Ecto neural progenitor cell (in vitro differentiated cells): ENCODE results near the gene BCL7C.
A peak's percentile ranks its signal among the peaks of the same experiment; 100 is the strongest.
"Not testable (repeated sequence)": the region's sequence is repeated elsewhere in the genome, so short reads cannot be mapped to it uniquely, and the experiment has no call there.

Source experiments
- DNase-seq: peaks from one replicate; pipeline ENCODE4 v3.0.0-alpha.2; 2018; ENCODE audit warnings: low spot score

BCL7C gene

GRCh38 chr16:30894540-30895368 lies 877 bp upstream of the BCL7C start:
- DNase-seq = no peak

DNA sequence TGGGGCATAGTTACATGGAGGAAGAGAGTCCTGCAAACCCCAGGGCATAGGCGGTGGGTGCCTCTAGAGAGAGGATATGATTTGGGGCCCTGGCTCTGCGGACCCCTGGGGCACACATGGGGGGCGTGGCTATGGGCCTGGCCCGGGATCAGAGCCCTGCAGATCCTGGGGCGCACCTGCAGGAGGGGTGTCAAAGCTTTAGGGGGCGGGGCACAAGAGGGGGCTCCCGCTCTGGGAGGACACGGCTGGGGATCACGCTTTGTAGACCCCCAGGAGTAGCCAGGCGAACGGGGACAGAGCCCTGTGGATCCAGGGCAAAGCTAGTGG lies 497 bp downstream of the BCL7C start:
- no peak for DNase-seq

GRCh38 chr16:30892670-30893416 lies 1.0 kb downstream of the BCL7C start:
- no peak for DNase-seq

GRCh38 chr16:30891043-30891823 lies 2.6 kb downstream of the BCL7C start:
- DNase-seq = not testable (repeated sequence)

DNA sequence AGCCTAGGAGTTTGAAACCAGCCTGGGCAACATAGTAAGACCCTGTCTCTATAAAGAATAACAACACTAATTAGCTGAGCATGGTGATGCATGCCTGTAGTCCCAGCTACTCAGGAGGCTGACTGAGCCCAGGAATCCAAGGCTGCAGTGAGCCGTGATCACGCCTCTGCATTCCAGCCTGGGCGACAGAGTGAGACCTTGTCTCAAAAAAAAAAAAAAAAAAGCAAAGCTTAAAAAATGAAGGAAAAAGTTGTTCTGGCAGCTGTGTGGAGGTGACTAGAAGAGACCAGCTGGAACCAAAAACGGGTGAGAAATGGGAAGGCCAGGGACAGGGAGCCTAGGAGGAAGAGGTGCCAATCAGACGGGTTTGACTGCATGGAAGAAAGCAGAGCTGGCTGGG lies 4.2 kb downstream of the BCL7C start:
- no peak for DNase-seq

- no peak for DNase-seq
Observed at GRCh38 chr16:30888856-30889499, 4.9 kb downstream of the BCL7C start.

DNA sequence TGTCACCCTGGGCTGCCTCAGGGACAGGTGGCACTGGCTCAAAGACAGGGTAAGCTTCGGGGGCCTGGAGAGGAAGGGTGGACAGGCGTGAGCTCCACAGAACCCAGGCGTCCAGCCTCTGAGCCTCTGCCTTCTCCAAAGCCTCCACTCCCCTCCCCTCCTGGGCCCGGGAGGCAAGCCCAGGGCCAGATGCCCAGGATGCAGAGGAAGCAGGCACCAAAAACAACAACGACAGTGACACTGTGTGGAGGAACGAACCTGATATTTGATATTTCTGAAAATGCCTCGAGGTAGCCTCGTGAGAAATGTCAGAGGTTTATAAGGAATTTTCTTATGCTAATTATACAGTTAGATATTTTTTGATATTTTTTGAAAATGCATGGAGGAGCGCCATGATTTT lies 6.0 kb downstream of the BCL7C start:
- no peak for DNase-seq

- DNase-seq = no peak
Observed at GRCh38 chr16:30886145-30886544, 7.7 kb downstream of the BCL7C start.

GRCh38 chr16:30885196-30885595 lies 8.7 kb downstream of the BCL7C start:
- no peak for DNase-seq

DNA sequence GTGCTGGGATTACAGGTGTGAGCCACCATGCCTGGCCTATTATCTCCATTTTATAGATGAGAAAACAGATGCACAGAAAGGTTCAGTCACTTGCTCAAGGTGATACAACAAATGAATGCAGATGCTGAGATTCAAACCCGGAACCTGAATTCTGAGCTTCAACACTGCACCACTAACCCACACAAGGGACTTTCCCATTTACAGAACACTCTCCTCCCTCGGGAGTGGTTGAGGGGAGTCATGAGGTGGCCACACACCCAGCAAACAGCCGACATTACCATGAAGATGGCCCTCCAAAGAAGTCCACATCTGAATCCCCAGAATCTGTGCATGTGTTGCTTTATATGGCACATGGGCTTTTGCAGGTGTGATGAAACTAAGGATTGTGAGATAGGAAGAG lies 9.1 kb downstream of the BCL7C start:
- no peak for DNase-seq

- DNase-seq = no peak
Observed at GRCh38 chr16:30882429-30883310, 11.2 kb downstream of the BCL7C start.

GRCh38 chr16:30876867-30877266 lies 17.0 kb downstream of the BCL7C start:
- peak; percentile 55 for DNase-seq

DNA sequence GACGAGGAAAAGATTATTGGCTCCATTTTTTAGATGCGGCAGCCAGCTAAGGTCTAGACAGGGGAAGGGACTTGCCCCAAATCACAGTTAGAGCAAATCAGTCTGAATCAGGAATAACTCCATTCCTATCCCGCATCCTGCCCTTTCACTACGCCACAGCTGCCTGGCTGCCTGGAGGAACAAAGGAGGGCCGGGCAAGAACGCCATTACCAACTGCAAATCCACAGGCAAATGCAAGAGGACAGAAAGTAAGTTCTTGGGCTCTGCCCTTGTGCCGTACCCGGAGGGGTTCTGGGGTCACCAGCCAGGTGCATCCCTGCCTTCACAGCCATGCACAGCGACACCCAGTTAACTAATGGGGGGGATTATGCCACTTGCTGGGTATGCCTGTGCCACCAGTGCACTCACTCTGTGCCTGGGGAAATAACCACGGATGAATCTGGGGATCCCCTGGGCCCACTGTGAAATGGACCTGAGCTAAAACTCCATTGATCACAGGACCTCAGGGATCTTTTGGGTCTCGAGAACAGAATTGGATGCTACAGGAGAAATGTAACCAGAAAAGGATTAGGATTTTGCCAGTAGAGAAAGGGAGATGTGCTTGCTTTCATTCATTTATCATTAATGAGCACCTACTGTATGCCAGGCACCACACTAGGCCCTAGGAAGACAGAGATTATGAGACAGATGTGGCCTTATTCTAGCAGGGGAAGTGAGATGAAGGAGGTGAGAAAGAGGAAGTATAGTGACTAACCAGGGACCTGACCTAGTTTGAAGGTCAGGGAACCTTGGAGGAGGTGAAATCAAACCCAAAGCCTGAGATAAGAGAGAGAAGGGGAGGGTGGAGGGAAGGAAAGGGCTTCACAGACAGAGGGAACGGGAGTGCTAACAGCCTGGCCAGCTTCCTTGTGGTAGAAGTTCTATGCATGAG lies 17.7 kb downstream of the BCL7C start:
- peak; percentile 53 for DNase-seq

DNA sequence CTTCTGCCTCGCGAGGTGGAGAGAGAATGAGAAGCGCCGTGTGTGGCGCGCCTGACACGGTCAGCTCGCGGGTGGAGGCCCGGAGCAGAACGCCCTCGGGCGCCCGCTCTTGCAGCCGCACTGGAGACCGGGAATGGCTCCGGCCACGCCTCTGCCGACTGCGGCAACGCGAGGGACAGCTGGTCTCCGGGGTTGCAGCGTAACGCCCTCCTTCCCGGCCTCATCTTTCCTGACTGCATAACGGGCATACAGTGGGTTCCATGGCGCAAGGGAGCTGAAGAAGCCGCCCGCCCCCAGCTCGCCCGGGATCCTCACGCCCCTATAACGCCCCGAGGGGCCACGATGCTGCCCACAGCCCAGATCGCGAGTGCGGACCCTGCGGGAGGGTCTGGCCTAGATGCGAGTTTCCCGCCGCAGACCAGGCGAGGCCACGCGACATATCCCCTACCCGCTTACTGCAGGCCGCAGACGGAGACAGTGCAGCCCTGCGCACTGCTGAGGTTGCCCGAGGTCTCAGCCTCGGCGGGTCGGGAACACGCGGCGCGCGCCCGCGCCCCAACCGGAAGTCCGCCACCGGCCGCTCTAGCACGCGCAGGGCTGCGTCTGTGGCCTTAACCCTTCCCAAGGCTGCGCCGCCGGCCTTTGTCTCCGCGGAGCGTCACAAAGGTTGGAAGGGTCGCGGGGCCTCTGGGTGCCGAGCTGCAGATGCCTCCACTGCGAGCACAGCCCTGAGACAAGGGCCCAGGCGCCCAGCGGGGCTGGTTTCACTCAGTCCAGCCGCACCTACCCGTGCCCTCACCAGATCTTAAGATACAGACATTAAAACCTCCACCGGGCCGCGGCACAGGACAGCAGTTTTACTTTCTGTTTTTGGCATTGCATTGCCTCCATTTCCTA lies 18.8 kb downstream of the BCL7C start:
- peak; percentile 92 for DNase-seq

DNA sequence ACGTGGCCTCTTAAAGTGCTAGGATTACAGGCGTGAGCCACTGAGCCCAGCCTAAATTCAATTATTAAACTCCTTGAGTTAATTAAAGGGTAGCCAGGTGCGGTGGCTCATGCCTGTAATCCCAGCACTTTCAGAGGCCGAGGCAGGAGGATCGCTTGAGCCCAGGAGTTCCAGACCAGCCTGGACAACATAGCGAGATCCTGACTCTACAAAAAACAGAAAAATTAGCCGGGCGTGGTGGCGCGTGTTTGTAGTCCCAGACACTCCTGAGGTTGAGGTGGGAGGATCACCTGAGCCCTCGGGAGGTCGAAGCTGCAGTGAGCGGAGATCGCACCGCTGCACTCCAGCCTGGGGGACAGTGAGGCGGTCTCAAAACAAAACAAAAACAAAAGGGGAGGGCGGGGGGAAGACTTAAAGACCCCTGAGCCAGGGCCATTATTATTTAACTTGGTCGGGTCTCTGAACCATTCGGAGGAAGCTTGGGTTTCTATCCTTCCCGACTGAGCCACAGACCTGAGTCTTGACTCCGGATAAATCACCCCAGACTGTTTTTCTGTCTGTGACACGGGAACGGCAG lies 19.5 kb downstream of the BCL7C start:
- DNase-seq = no peak

DNA sequence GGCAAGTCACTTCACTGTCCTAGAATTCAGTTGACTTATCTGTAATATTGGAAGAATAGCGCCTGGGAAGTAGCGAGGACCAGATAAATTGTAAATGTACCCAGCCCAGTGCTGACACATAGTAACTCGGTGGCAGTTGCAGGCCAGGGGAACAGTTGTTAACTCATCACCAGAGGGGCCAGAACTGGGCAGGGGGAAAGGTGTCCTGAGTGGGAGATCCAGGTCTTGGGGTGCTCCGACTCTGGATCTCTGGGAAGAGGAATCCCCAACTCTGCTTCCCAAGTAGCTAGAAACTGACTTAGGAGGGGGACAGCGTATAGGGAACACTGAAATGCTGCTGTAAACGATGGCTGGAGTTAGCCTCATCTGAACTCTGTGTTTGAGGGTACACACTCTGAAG lies 23.0 kb downstream of the BCL7C start:
- no peak for DNase-seq

DNA sequence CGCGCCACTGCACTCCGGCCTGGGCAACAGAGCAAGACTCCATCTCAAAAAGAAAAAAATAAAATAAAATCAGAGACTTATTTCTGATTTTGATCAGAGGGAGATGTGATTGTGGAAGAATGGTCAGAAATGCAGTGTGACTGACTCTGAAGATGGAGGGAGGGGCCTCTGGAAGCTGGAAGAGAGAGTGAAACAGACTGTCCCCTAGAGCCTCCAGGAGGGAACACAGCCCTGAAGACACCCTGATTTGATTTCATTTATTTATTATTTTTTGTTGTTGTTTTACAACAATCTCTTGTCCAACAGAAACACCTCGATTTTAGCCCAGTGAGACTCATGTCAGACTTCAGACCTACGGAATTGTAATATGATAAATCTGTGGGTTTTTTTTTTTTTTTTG lies 26.1 kb downstream of the BCL7C start:
- no peak for DNase-seq

- no peak for DNase-seq
Observed at GRCh38 chr16:30866031-30866430, 27.8 kb downstream of the BCL7C start.

DNA sequence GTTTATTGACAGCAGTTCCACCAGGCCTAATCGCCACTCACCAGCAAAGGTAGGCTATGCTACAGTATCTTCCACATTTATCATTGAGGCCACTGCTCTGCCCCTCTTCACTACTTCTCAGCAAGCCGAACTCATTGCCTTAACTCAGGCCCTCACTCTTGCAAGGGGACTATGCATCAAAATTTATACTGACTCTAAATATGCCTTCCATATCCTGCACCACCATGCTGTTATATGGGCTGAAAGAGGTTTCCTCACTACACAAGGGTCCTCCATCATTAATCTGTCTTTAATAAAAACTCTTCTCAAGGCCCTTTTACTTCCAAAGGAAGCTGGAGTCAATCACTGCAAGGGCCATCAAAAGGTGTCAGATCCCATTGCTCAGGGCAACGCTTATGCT lies 30.7 kb downstream of the BCL7C start:
- not testable (repeated sequence) for DNase-seq
